Measurements from ENCODE around the gene RNF130.

The RNF130 gene

GRCh38 chr5:180096616-180097015, 25.1 kb upstream of the RNF130 start:
- TF ChIP-seq CTCF (conservative IDR thresholded peaks at IDR 0.05), result no peak

GRCh38 chr5:180095545-180095944, 24.0 kb upstream of the RNF130 start:
- TF ChIP-seq CTCF (conservative IDR thresholded peaks at IDR 0.05), result no peak
- no peak overlapping the region for H3K27ac ChIP-seq

More at GRCh38 chr5:180096616-180097015, 25.1 kb upstream of the RNF130 start:
- H3K27ac ChIP-seq, result no peak overlapping the region

- TF ChIP-seq CTCF (conservative IDR thresholded peaks at IDR 0.05), result no peak
- no peak overlapping the region for H3K27ac ChIP-seq
Observed at GRCh38 chr5:180093651-180094382, 22.3 kb upstream of the RNF130 start.

- TF ChIP-seq CTCF (conservative IDR thresholded peaks at IDR 0.05), result no peak
- no peak overlapping the region for H3K27ac ChIP-seq
Observed at GRCh38 chr5:180093241-180093640, 21.7 kb upstream of the RNF130 start.

- peak; percentile 69 for TF ChIP-seq CTCF (conservative IDR thresholded peaks at IDR 0.05)
- peak overlapping the region; percentile 69 for H3K27ac ChIP-seq
Observed at GRCh38 chr5:180090769-180091546, 19.4 kb upstream of the RNF130 start.

- peak overlapping the region; percentile 69 for H3K27ac ChIP-seq
- TF ChIP-seq CTCF (conservative IDR thresholded peaks at IDR 0.05), result peak; percentile 100
Observed at GRCh38 chr5:180090098-180090768, 18.7 kb upstream of the RNF130 start.

GRCh38 chr5:180089628-180090027, 18.1 kb upstream of the RNF130 start:
- peak overlapping the region; percentile 69 for H3K27ac ChIP-seq
